Peyer's patch (tissue), 4 donors: ENCODE data around the gene GADL1. TPM values are rescaled to one million over a fixed set of nuclear protein-coding genes. Genes with fewer than 3 reads are reported as not detected.

Experiments used
- DNase-seq, 3 donors: peaks; one replicate each; pipeline ENCODE4 v3.0.0-alpha.2; 2017 to 2019
- H3K27ac ChIP-seq, 4 donors: fragments of 200-600 bp; sonication (generic); one replicate each; pipeline ENCODE4 v1.5.1; 2016 to 2019
- H3K27me3 ChIP-seq, 2 donors: fragments of 200-600 bp; sonication (generic); one replicate each; pipeline ENCODE4 v1.5.1; 2019
- H3K36me3 ChIP-seq, 3 donors: fragments of 200-600 bp; sonication (generic); one replicate each; pipeline ENCODE4 v1.5.1; 2016 to 2019
- H3K4me1 ChIP-seq, 4 donors: fragments of 200-600 bp; sonication (generic); one replicate each; pipeline ENCODE4 v1.5.1; 2016 to 2019
- H3K4me3 ChIP-seq, 4 donors: fragments of 200-600 bp; sonication (generic); 1 replicate in 3 of 4; 2 replicates in 1 of 4; pipeline ENCODE4 v1.5.1; 2016 to 2019; ENCODE audit warnings: mild to moderate bottlenecking in 1 of 4
- H3K9me3 ChIP-seq, 4 donors: fragments of 200-600 bp; sonication (generic); one replicate each; pipeline ENCODE4 v1.5.1; 2016 to 2019; ENCODE audit warnings: mild to moderate bottlenecking in 1 of 4
- POLR2A ChIP-seq, 2 donors: fragments of 450-650 bp; IDR thresholded peaks; one replicate each; pipeline ENCODE4 v1.5.1; 2017; ENCODE audit warnings: antibody characterized with exemption in 2 of 2, mild to moderate bottlenecking in 2 of 2, moderate library complexity in 2 of 2
- total RNA-seq, 4 donors: library from RNA; depleted of rRNA; stranded (reverse); fragments of >200 nt; gene quantifications; one replicate each; pipeline ENCODE4 v1.1.0, GENCODE V29; 2016
- TF ChIP-seq, protein P1 (sequence below), 6 experiments: fragments of 450-650 bp in 4 of 6; fragments of 200-600 bp in 2 of 6; sonication (generic) in 1 of 6; IDR thresholded peaks; one replicate each; pipeline ENCODE4 v1.5.1; 2017 to 2019; ENCODE audit warnings: antibody characterized with exemption in 6 of 6, mild to moderate bottlenecking in 3 of 6, moderate library complexity in 1 of 6

GADL1 gene, protein sequence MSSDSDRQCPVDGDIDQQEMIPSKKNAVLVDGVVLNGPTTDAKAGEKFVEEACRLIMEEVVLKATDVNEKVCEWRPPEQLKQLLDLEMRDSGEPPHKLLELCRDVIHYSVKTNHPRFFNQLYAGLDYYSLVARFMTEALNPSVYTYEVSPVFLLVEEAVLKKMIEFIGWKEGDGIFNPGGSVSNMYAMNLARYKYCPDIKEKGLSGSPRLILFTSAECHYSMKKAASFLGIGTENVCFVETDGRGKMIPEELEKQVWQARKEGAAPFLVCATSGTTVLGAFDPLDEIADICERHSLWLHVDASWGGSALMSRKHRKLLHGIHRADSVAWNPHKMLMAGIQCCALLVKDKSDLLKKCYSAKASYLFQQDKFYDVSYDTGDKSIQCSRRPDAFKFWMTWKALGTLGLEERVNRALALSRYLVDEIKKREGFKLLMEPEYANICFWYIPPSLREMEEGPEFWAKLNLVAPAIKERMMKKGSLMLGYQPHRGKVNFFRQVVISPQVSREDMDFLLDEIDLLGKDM
- not detected for total RNA-seq

DNA sequence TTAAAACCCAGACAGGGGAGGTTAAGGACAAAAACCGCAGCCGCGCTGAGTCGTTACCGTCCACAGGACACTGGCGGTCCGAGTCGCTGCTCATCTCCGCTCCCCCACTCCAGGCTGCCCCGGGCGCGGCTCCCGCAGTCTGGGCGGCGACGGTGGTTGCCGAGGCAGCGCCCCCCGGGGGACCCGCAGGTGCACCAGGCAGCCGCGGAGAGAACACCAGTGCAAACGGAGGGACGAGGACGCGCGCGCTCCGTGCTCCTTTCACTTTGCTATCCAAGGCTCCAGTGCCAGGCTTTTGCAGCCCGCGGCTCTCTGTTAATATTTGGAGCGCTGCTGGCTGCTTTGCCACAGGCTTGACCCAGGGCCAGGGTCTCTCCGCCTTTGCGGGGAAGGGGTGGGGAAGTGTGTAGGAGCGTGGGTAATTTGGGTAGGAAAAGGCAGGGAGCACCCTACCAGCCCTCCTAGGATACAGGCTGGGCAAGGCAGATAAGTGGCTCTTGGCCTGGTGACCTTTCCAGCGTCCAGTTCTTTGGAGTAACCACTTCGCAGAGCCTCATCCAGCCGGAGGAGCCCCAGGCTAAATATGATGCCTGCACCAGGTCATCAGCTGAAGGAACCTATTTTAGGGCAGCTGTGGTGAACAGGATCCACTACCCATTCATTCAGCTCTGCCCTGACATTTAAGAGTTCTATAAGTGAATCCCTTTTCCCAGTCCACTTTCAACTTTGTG is at the start of gene GADL1:
TSS of gene GADL1 (minus strand) at position 141 of the 731 bp plus-strand sequence. CDS start at position 94, 47 bp downstream.
- H3K4me1 ChIP-seq: no peaks in the 10 kb centered on the region
- peak in 2 of 3 donors; percentile 39 to 49 for DNase-seq
- TF ChIP-seq, protein P1, sequence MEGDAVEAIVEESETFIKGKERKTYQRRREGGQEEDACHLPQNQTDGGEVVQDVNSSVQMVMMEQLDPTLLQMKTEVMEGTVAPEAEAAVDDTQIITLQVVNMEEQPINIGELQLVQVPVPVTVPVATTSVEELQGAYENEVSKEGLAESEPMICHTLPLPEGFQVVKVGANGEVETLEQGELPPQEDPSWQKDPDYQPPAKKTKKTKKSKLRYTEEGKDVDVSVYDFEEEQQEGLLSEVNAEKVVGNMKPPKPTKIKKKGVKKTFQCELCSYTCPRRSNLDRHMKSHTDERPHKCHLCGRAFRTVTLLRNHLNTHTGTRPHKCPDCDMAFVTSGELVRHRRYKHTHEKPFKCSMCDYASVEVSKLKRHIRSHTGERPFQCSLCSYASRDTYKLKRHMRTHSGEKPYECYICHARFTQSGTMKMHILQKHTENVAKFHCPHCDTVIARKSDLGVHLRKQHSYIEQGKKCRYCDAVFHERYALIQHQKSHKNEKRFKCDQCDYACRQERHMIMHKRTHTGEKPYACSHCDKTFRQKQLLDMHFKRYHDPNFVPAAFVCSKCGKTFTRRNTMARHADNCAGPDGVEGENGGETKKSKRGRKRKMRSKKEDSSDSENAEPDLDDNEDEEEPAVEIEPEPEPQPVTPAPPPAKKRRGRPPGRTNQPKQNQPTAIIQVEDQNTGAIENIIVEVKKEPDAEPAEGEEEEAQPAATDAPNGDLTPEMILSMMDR (IDR thresholded peaks at IDR 0.05): no peak
- TF ChIP-seq POLR2A (IDR thresholded peaks at IDR 0.05): no peak
- peak within 1 kb of the TSS; percentile 15 to 56 (median 45) for H3K4me3 ChIP-seq
- no peaks in the 10 kb centered on the region for H3K9me3 ChIP-seq
- no peaks in the 10 kb centered on the region for H3K27me3 ChIP-seq
- no peak within 1 kb of the TSS for H3K27ac ChIP-seq
- no peaks in the 10 kb centered on the region for H3K36me3 ChIP-seq

DNA sequence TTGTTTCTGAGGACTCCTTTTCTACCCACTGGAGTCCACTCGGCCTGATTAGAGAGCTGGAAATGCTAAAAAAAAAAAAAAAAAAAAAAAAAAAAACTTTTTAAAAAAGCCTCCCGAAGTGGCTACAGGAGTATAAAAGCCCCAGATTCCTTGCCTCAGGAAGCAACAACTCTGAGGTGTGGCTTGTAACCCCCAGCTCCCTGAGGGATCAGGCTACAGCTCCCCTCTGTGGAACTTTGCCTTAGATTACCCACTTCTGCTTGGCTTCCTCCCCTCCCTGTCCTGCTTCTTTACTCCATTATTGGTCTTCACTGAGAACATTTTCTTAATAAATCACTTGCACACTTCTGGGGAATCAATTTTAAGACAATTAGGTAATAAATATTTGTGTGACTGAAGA is 49.7 kb upstream of the GADL1 start:
- H3K27ac ChIP-seq: no peak overlapping the region
- no peak for TF ChIP-seq POLR2A (IDR thresholded peaks at IDR 0.05)
- TF ChIP-seq, protein P1 (IDR thresholded peaks at IDR 0.05): no peak
- no peaks in the 10 kb centered on the region for H3K4me1 ChIP-seq
- no peaks in the 10 kb centered on the region for H3K9me3 ChIP-seq
- no peak for DNase-seq
- H3K27me3 ChIP-seq: no peaks in the 10 kb centered on the region
- H3K4me3 ChIP-seq: no peak overlapping the region
- no peaks in the 10 kb centered on the region for H3K36me3 ChIP-seq

DNA sequence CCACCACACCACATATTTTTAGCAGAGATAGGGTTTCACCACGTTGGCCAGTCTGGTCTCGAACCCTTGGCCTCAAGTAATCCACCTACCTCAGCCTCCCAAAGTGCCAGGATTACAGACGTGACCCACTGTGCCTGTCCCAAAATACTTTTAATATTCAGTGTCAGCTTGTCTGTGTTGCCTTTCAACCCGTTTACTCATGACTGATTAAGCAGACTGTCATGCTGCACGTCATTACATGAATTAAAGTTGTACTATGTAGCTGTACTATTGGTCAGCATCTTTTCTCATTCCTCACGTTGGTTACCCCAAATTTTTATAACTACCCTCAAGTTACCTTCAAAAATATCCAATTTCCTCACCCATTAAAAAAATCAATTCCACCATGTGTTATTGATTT is 48.7 kb upstream of the GADL1 start:
- Histone ChIP-seq H3K4me3 (no peak overlapping the region), H3K27me3 (no peaks in the 10 kb centered on the region), H3K36me3 (no peaks in the 10 kb centered on the region), H3K27ac (no peak overlapping the region), H3K9me3 (no peaks in the 10 kb centered on the region), H3K4me1 (no peaks in the 10 kb centered on the region)
- no peak for DNase-seq
- TF ChIP-seq, protein P1 (IDR thresholded peaks at IDR 0.05): no peak
- no peak for TF ChIP-seq POLR2A (IDR thresholded peaks at IDR 0.05)

DNA sequence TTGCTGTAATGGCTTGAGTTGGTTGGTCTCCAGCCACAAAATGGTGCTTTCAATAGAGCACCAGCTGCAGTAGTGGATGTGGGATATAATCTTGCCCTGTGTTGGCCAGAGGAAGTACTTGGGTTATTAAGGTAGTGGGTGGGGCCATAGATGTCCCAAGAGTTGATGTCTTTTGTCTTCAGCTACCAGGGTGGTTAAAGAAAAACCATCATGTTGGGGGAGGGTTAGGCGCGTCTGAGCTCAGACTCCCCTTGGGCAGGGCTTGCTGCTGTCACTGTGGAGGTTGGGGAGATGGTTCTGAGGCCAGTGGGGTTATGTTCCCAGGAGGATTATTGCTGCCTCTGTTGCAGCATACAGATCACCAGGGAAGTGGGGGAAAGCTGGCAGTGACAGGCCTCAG is 46.9 kb upstream of the GADL1 start:
- no peak for DNase-seq
- no peaks in the 10 kb centered on the region for H3K9me3 ChIP-seq
- TF ChIP-seq POLR2A (IDR thresholded peaks at IDR 0.05): no peak

DNA sequence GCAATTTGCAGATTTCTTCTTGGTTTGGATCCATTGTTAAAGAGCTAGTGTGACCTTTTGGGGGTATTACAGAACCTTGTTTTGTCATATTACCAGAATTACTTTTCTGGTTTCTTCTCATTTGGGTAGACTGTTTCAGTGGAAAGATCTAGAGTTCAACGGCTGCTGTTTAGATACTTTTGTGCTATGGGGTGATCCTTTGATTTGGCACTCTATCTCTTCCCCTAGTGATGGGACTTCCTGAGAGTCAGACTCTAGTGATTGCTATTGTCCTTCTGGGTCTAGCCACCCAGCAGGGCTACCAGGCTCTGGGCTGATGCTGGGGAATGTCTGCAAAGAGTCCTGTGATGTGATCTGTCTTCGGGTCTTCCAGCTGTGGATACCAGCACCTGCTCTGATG is 46.3 kb upstream of the GADL1 start:
- H3K36me3 ChIP-seq: no peaks in the 10 kb centered on the region
- no peaks in the 10 kb centered on the region for H3K9me3 ChIP-seq
- no peak overlapping the region for H3K27ac ChIP-seq
- DNase-seq: no peak
- no peak overlapping the region for H3K4me3 ChIP-seq
- H3K4me1 ChIP-seq: no peaks in the 10 kb centered on the region
- no peaks in the 10 kb centered on the region for H3K27me3 ChIP-seq
- no peak for TF ChIP-seq POLR2A (IDR thresholded peaks at IDR 0.05)
- TF ChIP-seq, protein P1 (IDR thresholded peaks at IDR 0.05): no peak

More for the DNA sequence above, 46.9 kb upstream of the GADL1 start:
- Histone ChIP-seq H3K4me1 (no peaks in the 10 kb centered on the region), H3K27ac (no peak overlapping the region), H3K27me3 (no peaks in the 10 kb centered on the region), H3K4me3 (no peak overlapping the region), H3K36me3 (no peaks in the 10 kb centered on the region)

DNA sequence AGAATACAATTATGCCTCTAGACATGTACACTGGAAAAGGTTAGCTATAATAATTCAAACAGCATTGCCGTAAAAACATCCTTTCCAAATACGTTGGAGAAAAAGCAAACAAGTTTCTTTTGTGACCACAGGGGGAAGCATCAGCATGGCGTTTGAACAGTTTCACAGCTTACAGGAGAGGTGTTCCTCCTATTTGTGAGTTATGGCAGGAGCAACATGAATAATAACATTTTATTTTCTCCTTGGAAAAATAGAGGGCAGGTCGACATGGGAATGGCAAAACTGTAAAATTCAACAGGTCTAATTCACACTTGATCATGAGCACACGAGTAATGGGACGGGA is 39.7 kb upstream of the GADL1 start:
- Histone ChIP-seq H3K36me3 (no peaks in the 10 kb centered on the region), H3K9me3 (no peaks in the 10 kb centered on the region), H3K4me3 (no peak overlapping the region), H3K4me1 (no peaks in the 10 kb centered on the region), H3K27me3 (no peaks in the 10 kb centered on the region), H3K27ac (no peak overlapping the region)
- no peak for DNase-seq
- TF ChIP-seq, protein P1 (IDR thresholded peaks at IDR 0.05): peak in 5 of 6 experiments; percentile 2 to 39 (median 35)
- no peak for TF ChIP-seq POLR2A (IDR thresholded peaks at IDR 0.05)
